Measurements from ENCODE around the gene MYBPC2.

DNA sequence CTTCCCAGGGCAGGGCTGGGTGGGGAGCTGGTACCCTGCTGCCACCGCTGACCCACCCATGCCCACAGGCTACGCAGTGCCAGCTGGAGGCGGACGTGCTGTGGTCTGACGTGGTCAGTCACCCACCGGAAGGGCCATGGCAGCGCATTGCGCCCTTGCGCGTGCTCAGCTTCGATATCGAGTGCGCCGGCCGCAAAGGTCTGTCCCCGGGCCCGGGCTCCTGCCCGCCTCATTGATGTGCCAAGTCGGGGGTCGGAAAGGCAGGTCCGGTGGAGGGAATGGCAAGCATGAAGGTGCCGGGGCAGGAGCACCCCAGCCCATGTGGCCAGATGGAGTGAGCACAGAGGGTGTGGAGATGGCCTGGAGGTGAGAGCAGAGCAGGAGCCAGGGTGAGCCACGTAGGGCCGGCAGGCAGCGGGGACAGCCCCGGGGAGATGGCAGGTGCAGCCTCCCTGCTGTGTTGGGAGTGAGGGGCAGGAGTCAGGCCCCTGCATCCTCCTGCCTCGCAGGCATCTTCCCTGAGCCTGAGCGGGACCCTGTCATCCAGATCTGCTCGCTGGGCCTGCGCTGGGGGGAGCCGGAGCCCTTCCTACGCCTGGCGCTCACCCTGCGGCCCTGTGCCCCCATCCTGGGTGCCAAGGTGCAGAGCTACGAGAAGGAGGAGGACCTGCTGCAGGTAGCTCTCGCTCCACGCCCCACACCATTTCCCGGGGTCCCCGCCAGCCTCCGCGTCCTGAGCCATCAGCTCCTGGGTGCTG, 30.0 kb upstream of the MYBPC2 start:
- no peak for TF ChIP-seq CTCF (IDR thresholded peaks at IDR 0.05 in 4 of 5, conservative IDR thresholded peaks at IDR 0.05 in 1 of 5)
- no peak for TF ChIP-seq POLR2A (IDR thresholded peaks at IDR 0.05)
